SH-SY5Y (cell line): ENCODE results near the gene CCDC157.

Experiments used
- GATA2 ChIP-seq: IDR thresholded peaks from 2 replicates; pipeline ENCODE4 v1.6.1; 2011; ENCODE audit warnings: mild to moderate bottlenecking, low read depth, low read length
- GATA3 ChIP-seq: IDR thresholded peaks from 2 replicates; pipeline ENCODE4 v1.6.1; 2011; ENCODE audit warnings: low read depth, mild to moderate bottlenecking, low read length, moderate library complexity

DNA sequence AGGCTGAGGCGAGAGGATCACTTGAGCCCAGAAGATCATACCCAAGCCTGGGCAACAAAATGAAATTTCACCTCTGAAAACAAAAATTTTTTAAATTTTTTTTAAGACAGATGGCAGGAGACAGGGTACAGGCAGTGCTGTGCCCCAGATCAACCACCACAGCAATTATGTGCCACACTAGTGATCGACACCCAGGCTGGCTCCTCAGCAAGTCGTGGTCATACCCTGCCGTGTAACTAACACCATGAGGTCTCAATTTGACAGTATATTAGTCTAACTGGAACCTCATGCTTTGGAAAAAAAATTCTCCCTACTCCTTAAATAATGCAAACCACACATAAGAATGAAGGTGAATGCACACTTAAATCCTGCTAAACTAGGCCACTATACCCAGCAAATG lies 8.4 kb upstream of the CCDC157 start:
- TF ChIP-seq GATA3 (no peak), GATA2 (no peak)
